ENCODE measurements around the gene YRDC.

The YRDC gene

DNA sequence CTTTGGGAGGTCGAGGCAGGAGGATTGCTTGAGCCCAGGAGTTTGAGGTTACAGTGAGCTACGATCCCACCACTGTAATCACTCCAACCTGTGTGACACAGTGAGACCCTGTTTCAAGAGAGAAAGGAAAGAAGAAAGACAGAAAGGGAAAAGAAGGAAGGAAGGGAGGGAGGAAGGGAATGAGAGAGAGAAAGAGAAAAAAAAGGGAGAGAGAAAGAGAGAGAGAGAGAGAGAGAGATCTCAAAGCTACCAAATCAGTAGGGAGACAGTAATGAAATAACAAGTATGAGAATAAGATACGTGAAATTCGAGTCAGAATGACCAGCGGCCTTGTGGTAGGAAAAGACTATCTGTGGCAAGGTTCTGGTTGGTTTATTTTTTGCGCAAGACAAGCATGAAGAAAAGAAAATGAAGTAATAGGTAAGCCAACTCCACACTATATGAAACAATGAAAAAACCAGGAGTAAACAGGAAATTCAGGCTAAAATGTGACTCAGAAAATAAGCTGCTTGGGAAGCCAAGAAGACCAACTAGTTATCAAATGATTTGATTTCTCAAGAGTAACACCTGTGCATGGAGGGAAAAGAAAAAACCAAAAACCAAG lies 42.4 kb upstream of the YRDC start:
- TF ChIP-seq, protein P1, sequence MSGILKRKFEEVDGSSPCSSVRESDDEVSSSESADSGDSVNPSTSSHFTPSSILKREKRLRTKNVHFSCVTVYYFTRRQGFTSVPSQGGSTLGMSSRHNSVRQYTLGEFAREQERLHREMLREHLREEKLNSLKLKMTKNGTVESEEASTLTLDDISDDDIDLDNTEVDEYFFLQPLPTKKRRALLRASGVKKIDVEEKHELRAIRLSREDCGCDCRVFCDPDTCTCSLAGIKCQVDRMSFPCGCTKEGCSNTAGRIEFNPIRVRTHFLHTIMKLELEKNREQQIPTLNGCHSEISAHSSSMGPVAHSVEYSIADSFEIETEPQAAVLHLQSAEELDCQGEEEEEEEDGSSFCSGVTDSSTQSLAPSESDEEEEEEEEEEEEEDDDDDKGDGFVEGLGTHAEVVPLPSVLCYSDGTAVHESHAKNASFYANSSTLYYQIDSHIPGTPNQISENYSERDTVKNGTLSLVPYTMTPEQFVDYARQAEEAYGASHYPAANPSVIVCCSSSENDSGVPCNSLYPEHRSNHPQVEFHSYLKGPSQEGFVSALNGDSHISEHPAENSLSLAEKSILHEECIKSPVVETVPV (CRISPR knock-in tag; IDR thresholded peaks at IDR 0.05) = no peak
- TF ChIP-seq ZNF8 (CRISPR knock-in tag; IDR thresholded peaks at IDR 0.05) = no peak
- no peak for TF ChIP-seq ARNTL (CRISPR knock-in tag; IDR thresholded peaks at IDR 0.05; ENCODE audit: borderline replicate concordance, low read depth)
- TF ChIP-seq ZNF70 (CRISPR knock-in tag; IDR thresholded peaks at IDR 0.05) = no peak
- no peak for TF ChIP-seq SNAI2 (CRISPR knock-in tag; IDR thresholded peaks at IDR 0.05)
- TF ChIP-seq TCF4 (CRISPR knock-in tag; IDR thresholded peaks at IDR 0.05; ENCODE audit: borderline replicate concordance) = no peak
- TF ChIP-seq, protein P2, sequence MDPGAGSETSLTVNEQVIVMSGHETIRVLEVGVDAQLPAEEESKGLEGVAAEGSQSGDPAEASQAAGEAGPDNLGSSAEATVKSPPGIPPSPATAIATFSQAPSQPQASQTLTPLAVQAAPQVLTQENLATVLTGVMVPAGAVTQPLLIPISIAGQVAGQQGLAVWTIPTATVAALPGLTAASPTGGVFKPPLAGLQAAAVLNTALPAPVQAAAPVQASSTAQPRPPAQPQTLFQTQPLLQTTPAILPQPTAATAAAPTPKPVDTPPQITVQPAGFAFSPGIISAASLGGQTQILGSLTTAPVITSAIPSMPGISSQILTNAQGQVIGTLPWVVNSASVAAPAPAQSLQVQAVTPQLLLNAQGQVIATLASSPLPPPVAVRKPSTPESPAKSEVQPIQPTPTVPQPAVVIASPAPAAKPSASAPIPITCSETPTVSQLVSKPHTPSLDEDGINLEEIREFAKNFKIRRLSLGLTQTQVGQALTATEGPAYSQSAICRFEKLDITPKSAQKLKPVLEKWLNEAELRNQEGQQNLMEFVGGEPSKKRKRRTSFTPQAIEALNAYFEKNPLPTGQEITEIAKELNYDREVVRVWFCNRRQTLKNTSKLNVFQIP (CRISPR knock-in tag; IDR thresholded peaks at IDR 0.05; ENCODE audit: borderline replicate concordance, low read depth) = no peak
- no peak for TF ChIP-seq RARB (CRISPR knock-in tag; IDR thresholded peaks at IDR 0.05)
- ATAC-seq = no peak

DNA sequence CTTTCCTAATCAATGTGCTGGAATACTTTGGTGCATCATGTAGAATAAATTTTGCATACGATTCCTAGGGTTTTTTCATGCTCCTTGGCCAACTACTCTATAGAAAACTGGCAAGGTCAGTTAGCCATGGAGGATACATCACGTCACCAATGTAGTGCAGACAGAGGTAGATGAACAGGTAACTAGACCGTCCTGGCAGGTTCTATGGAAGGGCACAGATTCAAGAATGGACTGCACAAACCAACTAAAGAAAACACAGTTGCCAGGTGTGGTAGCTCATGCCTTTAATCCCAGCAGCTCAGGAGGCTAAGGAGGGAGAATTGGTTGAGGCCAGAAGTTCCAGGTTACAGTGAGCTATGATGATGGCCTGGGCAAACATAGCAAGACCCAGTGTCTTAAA lies 41.5 kb upstream of the YRDC start:
- TF ChIP-seq ESRRG (CRISPR knock-in tag; IDR thresholded peaks at IDR 0.05) (no peak), TOX (CRISPR knock-in tag; IDR thresholded peaks at IDR 0.05; ENCODE audit: borderline replicate concordance) (no peak), OSR1 (CRISPR knock-in tag; IDR thresholded peaks at IDR 0.05) (no peak), ZFP30 (CRISPR knock-in tag; IDR thresholded peaks at IDR 0.05) (no peak), PPARA (CRISPR knock-in tag; IDR thresholded peaks at IDR 0.05; ENCODE audit: borderline replicate concordance) (no peak), SNAI2 (CRISPR knock-in tag; IDR thresholded peaks at IDR 0.05) (no peak)
- TF ChIP-seq, protein P2 (CRISPR knock-in tag; IDR thresholded peaks at IDR 0.05; ENCODE audit: borderline replicate concordance, low read depth) = no peak
- ATAC-seq = no peak

DNA sequence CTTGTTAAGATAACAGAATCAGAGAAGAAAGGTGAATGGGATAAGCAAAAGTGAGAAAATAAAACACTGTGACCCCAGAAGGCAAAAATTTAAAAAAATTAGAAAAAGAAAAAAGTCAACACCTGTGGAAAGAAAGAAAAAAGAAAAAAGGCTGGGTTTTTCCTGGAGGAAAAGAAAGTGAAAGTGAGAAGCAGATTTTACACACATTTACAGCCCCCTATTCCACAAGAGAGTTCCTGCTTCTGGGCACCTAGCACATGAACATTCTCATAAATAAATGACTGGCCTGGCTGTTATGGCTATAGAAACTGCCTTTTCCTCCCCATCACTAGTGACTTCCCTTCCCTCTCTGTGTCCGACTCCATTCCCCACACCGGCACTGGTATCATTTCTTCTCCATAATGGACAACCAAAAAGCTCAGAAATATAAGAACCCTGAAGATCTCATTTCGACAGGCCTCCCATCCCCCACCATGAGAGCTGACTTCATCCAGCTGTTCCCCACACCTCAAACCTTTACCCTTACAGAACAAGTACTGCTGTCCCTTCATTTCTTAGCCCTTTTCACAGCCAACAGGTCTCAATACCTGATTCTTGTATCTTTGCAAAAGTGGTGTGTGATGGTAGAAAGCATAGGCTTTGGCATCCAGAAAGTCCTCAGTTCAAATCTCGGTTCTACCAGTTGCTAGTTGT lies 38.8 kb upstream of the YRDC start:
- TF ChIP-seq ISL1 (CRISPR knock-in tag; IDR thresholded peaks at IDR 0.05) (no peak), ESRRG (CRISPR knock-in tag; IDR thresholded peaks at IDR 0.05) (no peak), OSR1 (CRISPR knock-in tag; IDR thresholded peaks at IDR 0.05) (no peak), ARNTL (CRISPR knock-in tag; IDR thresholded peaks at IDR 0.05; ENCODE audit: borderline replicate concordance, low read depth) (no peak), SNAI2 (CRISPR knock-in tag; IDR thresholded peaks at IDR 0.05) (no peak), BACH2 (CRISPR knock-in tag; IDR thresholded peaks at IDR 0.05; ENCODE audit: borderline replicate concordance) (no peak)
- no peak for ATAC-seq

DNA sequence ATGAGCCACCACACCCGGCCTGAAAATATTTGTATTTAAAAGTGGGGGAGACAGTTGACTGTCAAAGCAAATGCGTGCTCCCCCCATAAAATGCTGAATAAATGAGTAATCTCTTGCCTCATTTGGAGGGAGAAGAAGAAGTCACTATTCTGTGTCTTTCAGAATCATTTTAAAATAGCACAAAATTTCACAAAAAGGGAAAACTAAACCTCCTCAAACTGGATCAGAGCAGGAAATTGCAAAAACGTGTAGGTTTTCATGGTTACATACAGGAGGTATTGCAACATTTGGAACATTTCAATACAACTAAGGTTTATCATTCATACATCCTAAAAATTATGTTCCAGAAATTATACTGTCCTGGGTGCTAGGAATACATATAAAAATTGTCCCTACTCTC lies 37.8 kb upstream of the YRDC start:
- TF ChIP-seq ZFP30 (CRISPR knock-in tag; IDR thresholded peaks at IDR 0.05) = no peak
- TF ChIP-seq ZNF8 (CRISPR knock-in tag; IDR thresholded peaks at IDR 0.05) = no peak
- no peak for TF ChIP-seq TCF4 (CRISPR knock-in tag; IDR thresholded peaks at IDR 0.05; ENCODE audit: borderline replicate concordance)
- TF ChIP-seq, protein P1 (CRISPR knock-in tag; IDR thresholded peaks at IDR 0.05) = no peak
- no peak for TF ChIP-seq ESRRG (CRISPR knock-in tag; IDR thresholded peaks at IDR 0.05)
- no peak for TF ChIP-seq ARNTL (CRISPR knock-in tag; IDR thresholded peaks at IDR 0.05; ENCODE audit: borderline replicate concordance, low read depth)
- no peak for TF ChIP-seq TOX (CRISPR knock-in tag; IDR thresholded peaks at IDR 0.05; ENCODE audit: borderline replicate concordance)
- TF ChIP-seq, protein P3, sequence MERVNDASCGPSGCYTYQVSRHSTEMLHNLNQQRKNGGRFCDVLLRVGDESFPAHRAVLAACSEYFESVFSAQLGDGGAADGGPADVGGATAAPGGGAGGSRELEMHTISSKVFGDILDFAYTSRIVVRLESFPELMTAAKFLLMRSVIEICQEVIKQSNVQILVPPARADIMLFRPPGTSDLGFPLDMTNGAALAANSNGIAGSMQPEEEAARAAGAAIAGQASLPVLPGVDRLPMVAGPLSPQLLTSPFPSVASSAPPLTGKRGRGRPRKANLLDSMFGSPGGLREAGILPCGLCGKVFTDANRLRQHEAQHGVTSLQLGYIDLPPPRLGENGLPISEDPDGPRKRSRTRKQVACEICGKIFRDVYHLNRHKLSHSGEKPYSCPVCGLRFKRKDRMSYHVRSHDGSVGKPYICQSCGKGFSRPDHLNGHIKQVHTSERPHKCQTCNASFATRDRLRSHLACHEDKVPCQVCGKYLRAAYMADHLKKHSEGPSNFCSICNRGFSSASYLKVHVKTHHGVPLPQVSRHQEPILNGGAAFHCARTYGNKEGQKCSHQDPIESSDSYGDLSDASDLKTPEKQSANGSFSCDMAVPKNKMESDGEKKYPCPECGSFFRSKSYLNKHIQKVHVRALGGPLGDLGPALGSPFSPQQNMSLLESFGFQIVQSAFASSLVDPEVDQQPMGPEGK (CRISPR knock-in tag; IDR thresholded peaks at IDR 0.05; ENCODE audit: borderline replicate concordance) = no peak
- TF ChIP-seq, protein P4, sequence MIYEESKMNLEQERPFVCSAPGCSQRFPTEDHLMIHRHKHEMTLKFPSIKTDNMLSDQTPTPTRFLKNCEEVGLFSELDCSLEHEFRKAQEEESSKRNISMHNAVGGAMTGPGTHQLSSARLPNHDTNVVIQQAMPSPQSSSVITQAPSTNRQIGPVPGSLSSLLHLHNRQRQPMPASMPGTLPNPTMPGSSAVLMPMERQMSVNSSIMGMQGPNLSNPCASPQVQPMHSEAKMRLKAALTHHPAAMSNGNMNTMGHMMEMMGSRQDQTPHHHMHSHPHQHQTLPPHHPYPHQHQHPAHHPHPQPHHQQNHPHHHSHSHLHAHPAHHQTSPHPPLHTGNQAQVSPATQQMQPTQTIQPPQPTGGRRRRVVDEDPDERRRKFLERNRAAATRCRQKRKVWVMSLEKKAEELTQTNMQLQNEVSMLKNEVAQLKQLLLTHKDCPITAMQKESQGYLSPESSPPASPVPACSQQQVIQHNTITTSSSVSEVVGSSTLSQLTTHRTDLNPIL (CRISPR knock-in tag; IDR thresholded peaks at IDR 0.05; ENCODE audit: low read depth) = no peak
- TF ChIP-seq, protein P5, sequence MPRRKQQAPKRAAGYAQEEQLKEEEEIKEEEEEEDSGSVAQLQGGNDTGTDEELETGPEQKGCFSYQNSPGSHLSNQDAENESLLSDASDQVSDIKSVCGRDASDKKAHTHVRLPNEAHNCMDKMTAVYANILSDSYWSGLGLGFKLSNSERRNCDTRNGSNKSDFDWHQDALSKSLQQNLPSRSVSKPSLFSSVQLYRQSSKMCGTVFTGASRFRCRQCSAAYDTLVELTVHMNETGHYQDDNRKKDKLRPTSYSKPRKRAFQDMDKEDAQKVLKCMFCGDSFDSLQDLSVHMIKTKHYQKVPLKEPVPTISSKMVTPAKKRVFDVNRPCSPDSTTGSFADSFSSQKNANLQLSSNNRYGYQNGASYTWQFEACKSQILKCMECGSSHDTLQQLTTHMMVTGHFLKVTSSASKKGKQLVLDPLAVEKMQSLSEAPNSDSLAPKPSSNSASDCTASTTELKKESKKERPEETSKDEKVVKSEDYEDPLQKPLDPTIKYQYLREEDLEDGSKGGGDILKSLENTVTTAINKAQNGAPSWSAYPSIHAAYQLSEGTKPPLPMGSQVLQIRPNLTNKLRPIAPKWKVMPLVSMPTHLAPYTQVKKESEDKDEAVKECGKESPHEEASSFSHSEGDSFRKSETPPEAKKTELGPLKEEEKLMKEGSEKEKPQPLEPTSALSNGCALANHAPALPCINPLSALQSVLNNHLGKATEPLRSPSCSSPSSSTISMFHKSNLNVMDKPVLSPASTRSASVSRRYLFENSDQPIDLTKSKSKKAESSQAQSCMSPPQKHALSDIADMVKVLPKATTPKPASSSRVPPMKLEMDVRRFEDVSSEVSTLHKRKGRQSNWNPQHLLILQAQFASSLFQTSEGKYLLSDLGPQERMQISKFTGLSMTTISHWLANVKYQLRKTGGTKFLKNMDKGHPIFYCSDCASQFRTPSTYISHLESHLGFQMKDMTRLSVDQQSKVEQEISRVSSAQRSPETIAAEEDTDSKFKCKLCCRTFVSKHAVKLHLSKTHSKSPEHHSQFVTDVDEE (CRISPR knock-in tag; IDR thresholded peaks at IDR 0.05) = no peak
- TF ChIP-seq GLIS3 (CRISPR knock-in tag; IDR thresholded peaks at IDR 0.05) = no peak
- TF ChIP-seq ZC3H10 (CRISPR knock-in tag; IDR thresholded peaks at IDR 0.05) = no peak
- no peak for TF ChIP-seq ZFP3 (CRISPR knock-in tag; IDR thresholded peaks at IDR 0.05)
- no peak for TF ChIP-seq BACH2 (CRISPR knock-in tag; IDR thresholded peaks at IDR 0.05; ENCODE audit: borderline replicate concordance)
- no peak for ATAC-seq
